ENCODE data around the gene ELK4. TPM values are rescaled to one million over a fixed set of nuclear protein-coding genes. Genes with fewer than 3 reads are reported as not detected.

The ELK4 gene
- total and polyA plus RNA-seq, 2 of the 8 experiments (the other 6 are each of a cell fraction or from before 2014, with no cell fraction given) = 2.9 to 26.3 TPM

- TF ChIP-seq CTBP2 (IDR thresholded peaks at IDR 0.05; ENCODE audit: borderline replicate concordance, insufficient read depth, insufficient read length, low read length) (no peak), GABPA (IDR thresholded peaks at IDR 0.05; ENCODE audit: borderline replicate concordance, insufficient read depth, low read length) (no peak), CREB1 (IDR thresholded peaks at IDR 0.05) (no peak)
Observed at GRCh38 chr1:205666372-205667166, 34.8 kb upstream of the ELK4 start (continued).
